ENCODE measurements around the gene NR5A2. TPM values are rescaled to one million over a fixed set of nuclear protein-coding genes. Genes with fewer than 3 reads are reported as not detected.

NR5A2 gene
- total RNA-seq, 2 experiments from 2014 or later: not detected

- H3K9me3 Mint-ChIP-seq: no peaks in the 10 kb centered on the region
- ChIA-PET CTCF (no interaction called here), POLR2A (no interaction called here)
- H3K36me3 Mint-ChIP-seq: no peaks in the 10 kb centered on the region
- no peaks in the 10 kb centered on the region for H3K4me1 Mint-ChIP-seq (ENCODE audit: low read depth)
- peaks cover 11% of the 10 kb centered on the region for H3K27me3 Mint-ChIP-seq
- DNase-seq: no peak
- H3K27ac Mint-ChIP-seq: no peak overlapping the region
- H3K4me3 Mint-ChIP-seq: no peak overlapping the region
- intact Hi-C loops (cut with micrococcal nuclease): no loop called here
Measured at GRCh38 chr1:200081969-200082245, 54.4 kb downstream of the NR5A2 start.

DNA sequence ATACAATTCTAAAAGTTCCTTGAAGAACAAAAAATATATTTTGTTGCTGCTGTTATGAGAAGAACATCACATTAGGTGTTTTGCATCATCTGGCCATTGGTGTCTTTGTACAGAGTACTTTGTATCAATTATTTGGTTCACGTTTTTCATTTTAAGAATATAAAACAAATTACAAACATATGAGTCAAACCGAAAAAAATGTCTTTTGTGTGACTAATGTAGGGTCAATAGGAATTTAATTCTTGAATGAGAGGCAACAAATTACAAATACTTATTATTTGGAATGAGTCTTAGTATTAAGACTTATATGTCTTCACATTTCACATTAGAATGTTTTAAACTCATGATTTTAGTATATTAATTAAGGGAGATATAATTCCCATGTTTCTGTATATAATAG lies 54.8 kb downstream of the NR5A2 start:
- no peak for DNase-seq
- Mint-ChIP-seq H3K27ac (no peak overlapping the region), H3K4me1 (ENCODE audit: low read depth) (no peaks in the 10 kb centered on the region), H3K9me3 (no peaks in the 10 kb centered on the region), H3K27me3 (peaks cover 11% of the 10 kb centered on the region), H3K36me3 (no peaks in the 10 kb centered on the region), H3K4me3 (no peak overlapping the region)
- ChIA-PET CTCF (no interaction called here), POLR2A (no interaction called here)
- intact Hi-C loops (cut with micrococcal nuclease): no loop called here

GRCh38 chr1:200090252-200091159 lies 63.0 kb downstream of the NR5A2 start:
- Mint-ChIP-seq H3K27ac (no peak overlapping the region), H3K27me3 (peaks cover 8% of the 10 kb centered on the region), H3K4me3 (no peak overlapping the region), H3K36me3 (no peaks in the 10 kb centered on the region), H3K4me1 (ENCODE audit: low read depth) (no peaks in the 10 kb centered on the region), H3K9me3 (no peaks in the 10 kb centered on the region)
- CTCF ChIA-PET: no interaction called here
- intact Hi-C loops (cut with micrococcal nuclease): no loop called here
- DNase-seq: no peak
- POLR2A ChIA-PET: no interaction called here

- no peak overlapping the region for H3K4me3 Mint-ChIP-seq
- no peak overlapping the region for H3K27ac Mint-ChIP-seq
- no peaks in the 10 kb centered on the region for H3K4me1 Mint-ChIP-seq (ENCODE audit: low read depth)
- peaks cover 5% of the 10 kb centered on the region for H3K27me3 Mint-ChIP-seq
- H3K36me3 Mint-ChIP-seq: no peaks in the 10 kb centered on the region
- ChIA-PET CTCF (no interaction called here), POLR2A (no interaction called here)
- no peak for DNase-seq
- no peaks in the 10 kb centered on the region for H3K9me3 Mint-ChIP-seq
- intact Hi-C loops (cut with micrococcal nuclease): no loop called here
Measured at GRCh38 chr1:200095057-200095577, 67.6 kb downstream of the NR5A2 start.

DNA sequence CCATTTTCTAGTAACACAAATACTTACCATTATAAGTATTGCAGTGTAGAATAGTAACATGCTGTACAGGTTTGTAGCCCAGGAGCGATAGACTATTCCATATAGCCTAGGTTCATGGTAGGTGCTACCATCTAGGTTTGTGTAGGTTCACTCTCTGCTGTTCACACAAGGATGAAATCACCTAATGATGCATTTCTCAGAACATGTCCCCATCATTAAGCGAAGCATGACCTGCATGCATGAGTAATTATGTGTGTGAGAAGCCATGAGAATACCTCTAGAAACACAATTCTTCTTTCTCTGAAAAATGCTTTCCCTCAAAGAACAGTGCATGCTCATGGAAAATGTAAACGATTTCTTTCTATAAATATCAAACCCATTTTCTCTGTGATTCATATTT lies 69.3 kb downstream of the NR5A2 start:
- ChIA-PET CTCF (no interaction called here), POLR2A (no interaction called here)
- intact Hi-C loops (cut with micrococcal nuclease): no loop called here
- H3K27me3 Mint-ChIP-seq: peaks cover 5% of the 10 kb centered on the region
- H3K4me3 Mint-ChIP-seq: no peak overlapping the region
- no peaks in the 10 kb centered on the region for H3K4me1 Mint-ChIP-seq (ENCODE audit: low read depth)
- no peak for DNase-seq
- H3K36me3 Mint-ChIP-seq: no peaks in the 10 kb centered on the region
- no peaks in the 10 kb centered on the region for H3K9me3 Mint-ChIP-seq
- H3K27ac Mint-ChIP-seq: no peak overlapping the region

DNA sequence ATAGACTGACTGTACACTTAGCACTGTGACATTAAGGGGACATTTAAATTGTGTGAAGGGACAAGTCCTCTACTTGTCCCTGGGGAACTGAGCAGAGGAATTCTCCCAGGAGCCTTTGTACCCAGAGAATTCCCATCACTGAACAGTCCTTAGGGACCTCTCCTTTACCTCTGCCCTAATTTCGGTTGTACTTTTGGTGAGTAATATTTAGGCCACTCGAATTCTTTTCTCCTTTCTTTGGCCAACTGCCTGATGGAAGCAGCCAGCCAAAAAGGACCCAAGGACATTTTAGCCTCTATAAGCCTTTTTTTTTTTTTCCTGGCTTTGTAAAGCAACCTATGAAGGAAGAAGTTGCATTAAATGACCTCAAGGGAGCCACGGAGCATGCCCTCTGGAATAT lies 71.5 kb downstream of the NR5A2 start:
- DNase-seq: no peak
- no peaks in the 10 kb centered on the region for H3K4me1 Mint-ChIP-seq (ENCODE audit: low read depth)
- no peaks in the 10 kb centered on the region for H3K9me3 Mint-ChIP-seq
- H3K27ac Mint-ChIP-seq: no peak overlapping the region
- ChIA-PET POLR2A (no interaction called here), CTCF (interaction anchor here (0.6 kb wide), 1 partner anchor 319 kb away, joined by 3 read pairs; no protein-coding TSS in a partner anchor)
- peaks cover 3% of the 10 kb centered on the region for H3K27me3 Mint-ChIP-seq
- H3K4me3 Mint-ChIP-seq: no peak overlapping the region
- intact Hi-C loops (cut with micrococcal nuclease): no loop called here
- H3K36me3 Mint-ChIP-seq: no peaks in the 10 kb centered on the region

- H3K27me3 Mint-ChIP-seq: no peaks in the 10 kb centered on the region
- no peak overlapping the region for H3K4me3 Mint-ChIP-seq
- intact Hi-C loops (cut with micrococcal nuclease): no loop called here
Measured at GRCh38 chr1:200103966-200104583, 76.6 kb downstream of the NR5A2 start.

GRCh38 chr1:200107004-200107470 lies 79.5 kb downstream of the NR5A2 start:
- intact Hi-C loops (cut with micrococcal nuclease): no loop called here
- no peak overlapping the region for H3K27ac Mint-ChIP-seq

More at GRCh38 chr1:200103966-200104583, 76.6 kb downstream of the NR5A2 start:
- no peak for DNase-seq
- Mint-ChIP-seq H3K36me3 (no peaks in the 10 kb centered on the region), H3K4me1 (ENCODE audit: low read depth) (no peaks in the 10 kb centered on the region), H3K9me3 (no peaks in the 10 kb centered on the region), H3K27ac (no peak overlapping the region)
- POLR2A ChIA-PET: no interaction called here
- CTCF ChIA-PET: no interaction called here

DNA sequence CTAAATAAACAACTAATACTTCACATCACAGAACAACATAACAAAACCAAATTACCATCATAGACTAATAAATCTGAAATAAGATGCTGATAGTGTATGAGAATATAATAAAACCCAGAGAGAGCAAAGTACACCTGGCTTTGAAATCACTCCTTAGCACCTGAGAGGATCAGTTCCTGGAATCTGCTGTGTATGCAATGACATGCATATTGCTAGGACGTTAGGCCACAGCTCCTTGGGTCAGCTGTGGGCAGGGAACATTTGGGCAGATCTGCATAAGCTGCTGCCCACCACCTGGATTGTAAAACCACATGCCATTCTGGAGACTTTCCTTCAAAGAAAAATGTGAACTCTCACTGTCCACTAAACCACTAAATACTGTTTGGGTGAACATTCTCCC lies 81.1 kb downstream of the NR5A2 start:
- no peak for DNase-seq
- intact Hi-C loops (cut with micrococcal nuclease): no loop called here
- ChIA-PET POLR2A (no interaction called here), CTCF (no interaction called here)
- Mint-ChIP-seq H3K36me3 (no peaks in the 10 kb centered on the region), H3K27me3 (peaks cover 2% of the 10 kb centered on the region), H3K4me1 (ENCODE audit: low read depth) (no peaks in the 10 kb centered on the region), H3K27ac (no peak overlapping the region), H3K9me3 (no peaks in the 10 kb centered on the region), H3K4me3 (no peak overlapping the region)

More at GRCh38 chr1:200107004-200107470, 79.5 kb downstream of the NR5A2 start:
- no peaks in the 10 kb centered on the region for H3K36me3 Mint-ChIP-seq
- no peaks in the 10 kb centered on the region for H3K4me1 Mint-ChIP-seq (ENCODE audit: low read depth)
- CTCF ChIA-PET: no interaction called here
- peaks cover 2% of the 10 kb centered on the region for H3K27me3 Mint-ChIP-seq
- no peak overlapping the region for H3K4me3 Mint-ChIP-seq
- POLR2A ChIA-PET: no interaction called here
- H3K9me3 Mint-ChIP-seq: no peaks in the 10 kb centered on the region
- DNase-seq: no peak

GRCh38 chr1:200112290-200112689 lies 84.8 kb downstream of the NR5A2 start:
- intact Hi-C loops (cut with micrococcal nuclease): no loop called here
- Mint-ChIP-seq H3K27ac (no peak overlapping the region), H3K4me3 (no peak overlapping the region), H3K36me3 (no peaks in the 10 kb centered on the region), H3K9me3 (no peaks in the 10 kb centered on the region), H3K4me1 (ENCODE audit: low read depth) (no peaks in the 10 kb centered on the region), H3K27me3 (peaks cover 6% of the 10 kb centered on the region)
- CTCF ChIA-PET: no interaction called here
- POLR2A ChIA-PET: no interaction called here
- no peak for DNase-seq

DNA sequence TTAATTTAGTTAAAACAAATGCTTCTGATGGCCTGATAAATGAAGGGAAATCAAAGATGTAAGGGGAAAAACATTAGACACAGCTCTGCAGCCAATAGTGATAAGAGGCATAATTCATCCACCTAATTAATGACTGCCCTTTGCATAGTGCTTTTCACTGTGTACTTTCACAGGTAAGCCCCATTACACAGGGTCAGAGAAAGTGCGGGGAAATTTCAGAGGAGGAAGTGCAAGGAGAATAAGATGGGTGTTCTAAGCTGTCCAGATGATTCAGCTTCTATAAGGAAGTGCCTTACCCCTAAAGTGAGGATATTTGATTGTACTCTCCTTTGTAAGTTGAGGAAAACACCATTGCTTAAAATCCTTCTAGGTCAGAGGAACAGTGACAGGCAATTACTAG lies 88.0 kb downstream of the NR5A2 start:
- H3K27ac Mint-ChIP-seq: no peak overlapping the region
- ChIA-PET CTCF (interaction anchor here (1.0 kb wide), 1 partner anchor 24 kb away, joined by 3 read pairs; no protein-coding TSS in a partner anchor), POLR2A (no interaction called here)
- H3K27me3 Mint-ChIP-seq: peaks cover 4% of the 10 kb centered on the region
- intact Hi-C loops (cut with micrococcal nuclease): no loop called here
- no peaks in the 10 kb centered on the region for H3K4me1 Mint-ChIP-seq (ENCODE audit: low read depth)
- H3K4me3 Mint-ChIP-seq: no peak overlapping the region
- no peaks in the 10 kb centered on the region for H3K36me3 Mint-ChIP-seq
- DNase-seq: no peak
- H3K9me3 Mint-ChIP-seq: no peaks in the 10 kb centered on the region

DNA sequence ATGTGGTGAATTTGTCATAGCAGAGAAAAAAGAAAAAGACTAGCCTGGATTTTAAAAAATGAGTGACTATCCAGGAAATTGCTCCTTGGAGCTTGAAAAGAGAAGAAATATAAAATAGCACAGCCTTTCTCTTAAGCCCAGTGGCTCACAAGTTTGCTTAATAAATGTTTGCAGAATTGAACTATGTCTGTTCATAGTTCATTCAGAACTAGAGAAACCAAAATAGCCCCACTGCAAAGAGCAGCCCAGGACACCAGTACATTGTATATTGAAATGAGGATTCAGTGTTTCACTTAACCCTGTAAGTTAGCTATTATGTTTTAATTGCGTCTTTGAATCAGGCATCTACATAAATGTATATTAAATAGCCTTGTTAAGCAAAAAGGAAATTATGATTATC lies 88.8 kb downstream of the NR5A2 start:
- H3K36me3 Mint-ChIP-seq: no peaks in the 10 kb centered on the region
- H3K27me3 Mint-ChIP-seq: peaks cover 5% of the 10 kb centered on the region
- H3K27ac Mint-ChIP-seq: no peak overlapping the region
- H3K9me3 Mint-ChIP-seq: no peaks in the 10 kb centered on the region
- DNase-seq: no peak
- CTCF ChIA-PET: interaction anchor here (1.0 kb wide), 1 partner anchor 23 kb away, joined by 3 read pairs; no protein-coding TSS in a partner anchor
- H3K4me1 Mint-ChIP-seq (ENCODE audit: low read depth): no peaks in the 10 kb centered on the region
- intact Hi-C loops (cut with micrococcal nuclease): no loop called here
- no peak overlapping the region for H3K4me3 Mint-ChIP-seq
- POLR2A ChIA-PET: no interaction called here
